SU-DHL-6 (cell line): ENCODE data around the gene ZNF575.

Experiments used
- H2AFZ ChIP-seq: fragments of 200-600 bp; sonication (generic); 2 replicates; pipeline ENCODE4 v1.6.1; 2014; ENCODE audit warnings: low read depth, mild to moderate bottlenecking, moderate library complexity, mixed read lengths, antibody characterized with exemption, low read length; ENCODE audit not compliant: severe bottlenecking
- H3F3A ChIP-seq: fragments of 200-600 bp; shearing (Covaris generic); 2 replicates; pipeline ENCODE4 v1.6.0; 2016; ENCODE audit warnings: antibody characterized with exemption, mild to moderate bottlenecking; ENCODE audit not compliant: insufficient read depth
- H3K27ac ChIP-seq: fragments of 200-600 bp; sonication (generic); 2 replicates; pipeline ENCODE4 v1.5.1; 2016; ENCODE audit warnings: low read depth, mild to moderate bottlenecking, low read length, moderate library complexity, mixed read lengths
- H3K27me3 ChIP-seq: fragments of 200-600 bp; sonication (generic), shearing (Covaris generic); 2 replicates; pipeline ENCODE4 v1.6.0; 2014; ENCODE audit warnings: mild to moderate bottlenecking, low read length
- H3K36me3 ChIP-seq: fragments of 200-600 bp; sonication (generic); 2 replicates; pipeline ENCODE4 v1.6.1; 2014; ENCODE audit warnings: mild to moderate bottlenecking, low read length, mixed read lengths
- H3K4me2 ChIP-seq: fragments of 300-600, 200-600 bp; shearing (Covaris generic), sonication (generic); 2 replicates; pipeline ENCODE4 v1.6.0; 2014; ENCODE audit warnings: low read length, low read depth, mild to moderate bottlenecking; ENCODE audit not compliant: poor library complexity, severe bottlenecking
- H3K4me3 ChIP-seq: fragments of 200-600 bp; sonication (generic); 2 replicates; pipeline ENCODE4 v1.5.1; 2014; ENCODE audit warnings: antibody characterized with exemption, low read length, mild to moderate bottlenecking, mixed read lengths; ENCODE audit not compliant: insufficient read depth, poor library complexity, severe bottlenecking
- H3K79me2 ChIP-seq: fragments of 200-600 bp; sonication (generic); 2 replicates; pipeline ENCODE4 v1.6.1; 2014; ENCODE audit warnings: mild to moderate bottlenecking, low read length, moderate library complexity; ENCODE audit not compliant: insufficient read depth
- H3K9ac ChIP-seq: fragments of 200-600 bp; sonication (generic); 2 replicates; pipeline ENCODE4 v1.7.0; 2014; ENCODE audit warnings: mild to moderate bottlenecking, low read length
- H3K9me2 ChIP-seq: fragments of 200-600 bp; sonication (generic); replicated peaks from 2 replicates; pipeline ENCODE4 v1.6.1; 2014; ENCODE audit warnings: low read length; ENCODE audit not compliant: insufficient read depth
- H3K9me3 ChIP-seq: fragments of 200-600 bp; sonication (generic); 2 replicates; pipeline ENCODE4 v1.6.1; 2014; ENCODE audit warnings: low read length, mixed read lengths; ENCODE audit not compliant: insufficient read depth
- H4K20me1 ChIP-seq: fragments of 200-600 bp; sonication (generic); 2 replicates; pipeline ENCODE4 v1.6.1; 2014; ENCODE audit warnings: low read depth, mild to moderate bottlenecking, antibody characterized with exemption, low read length, moderate library complexity, mixed read lengths
- CTCF ChIP-seq: fragments of 200-600 bp; sonication (generic); IDR thresholded peaks from one replicate; pipeline ENCODE4 v1.5.1; 2017; ENCODE audit warnings: antibody characterized with exemption, mild to moderate bottlenecking, low read length, moderate library complexity; ENCODE audit not compliant: insufficient read depth, poor library complexity, severe bottlenecking
- EZH2phosphoT487 ChIP-seq: fragments of 200-600 bp; sonication (generic), shearing (Covaris generic); conservative IDR thresholded peaks from 2 replicates; pipeline ENCODE4 v1.6.1; 2018; ENCODE audit warnings: mild to moderate bottlenecking, antibody characterized with exemption, low read length, moderate library complexity, mixed read lengths

The ZNF575 gene

GRCh38 chr19:43582495-43582894 lies 49.5 kb downstream of the ZNF575 start:
- Histone ChIP-seq H3F3A (no peaks in the 10 kb centered on the region), H4K20me1 (no peaks in the 10 kb centered on the region), H3K9me2 (no peaks in the 10 kb centered on the region), H3K9me3 (no peaks in the 10 kb centered on the region), H3K27ac (no peak overlapping the region), H3K4me2 (no peak overlapping the region), H3K4me3 (no peak overlapping the region), H3K27me3 (no peaks in the 10 kb centered on the region), H3K79me2 (no peaks in the 10 kb centered on the region), H3K9ac (no peak overlapping the region), H3K36me3 (no peaks in the 10 kb centered on the region), H2AFZ (no peak overlapping the region)
- no peak for TF ChIP-seq CTCF
- TF ChIP-seq EZH2phosphoT487 = no peak

GRCh38 chr19:43584484-43584883 lies 51.5 kb downstream of the ZNF575 start:
- no peaks in the 10 kb centered on the region for H3K9me3 ChIP-seq

More at GRCh38 chr19:43584484-43584883, 51.5 kb downstream of the ZNF575 start:
- H2AFZ ChIP-seq = no peak overlapping the region
- no peak overlapping the region for H3K4me2 ChIP-seq
- TF ChIP-seq EZH2phosphoT487 (no peak), CTCF (no peak)
- H3K9ac ChIP-seq = no peak overlapping the region
- H3K27me3 ChIP-seq = no peaks in the 10 kb centered on the region
- no peaks in the 10 kb centered on the region for H3F3A ChIP-seq
- no peak overlapping the region for H3K27ac ChIP-seq
- H3K9me2 ChIP-seq = no peaks in the 10 kb centered on the region
- no peak overlapping the region for H3K4me3 ChIP-seq
- no peaks in the 10 kb centered on the region for H3K79me2 ChIP-seq
- no peaks in the 10 kb centered on the region for H3K36me3 ChIP-seq
- H4K20me1 ChIP-seq = no peaks in the 10 kb centered on the region
